B cell (primary cell): ENCODE measurements around the gene IGSF3. TPM values are rescaled to one million over a fixed set of nuclear protein-coding genes. Genes with fewer than 3 reads are reported as not detected.

Experiments
- ATAC-seq: fragments of 200-7000 bp; cut with Tn5 transposase; one replicate; pipeline ENCODE4 v1.10.0; 2021; ENCODE audit warnings: low read depth, mild to moderate bottlenecking, moderate number of reproducible peaks, moderate library complexity
- CTCF ChIA-PET: fragments of 350-600 bp; sonication (Branson Sonifier 250); formaldehyde crosslinking; loops from one replicate; lab custom pipeline; 2021; ENCODE audit warnings: antibody characterized with exemption, inconsistent platforms; lab: Charles Lee
- POLR2A ChIA-PET: fragments of 350-600 bp; sonication (Branson Sonifier 250); formaldehyde crosslinking; loops from one replicate; lab custom pipeline; 2021; ENCODE audit warnings: antibody characterized with exemption; lab: Charles Lee
- DNase-seq: peaks from one replicate; pipeline ENCODE4 v3.0.0; 2013
- H2AFZ ChIP-seq: 2 replicates; pipeline ENCODE4 v1.6.1; 2012; ENCODE audit warnings: mild to moderate bottlenecking, low read depth, low read length; ENCODE audit not compliant: insufficient read depth, poor library complexity, severe bottlenecking
- H3K27ac ChIP-seq, 2 donors: 1 replicate in 1 of 2; 2 replicates in 1 of 2; pipeline ENCODE4 v1.5.1; 2012 to 2013; ENCODE audit warnings: low read length in 2 of 2, mild to moderate bottlenecking in 2 of 2, moderate library complexity in 1 of 2
- H3K27me3 ChIP-seq, 4 experiments: fragments of 200-600 bp in 1 of 4; sonication (generic) in 1 of 4; replicated peaks in 1 of 4; 1 replicate in 2 of 4; 2 replicates in 2 of 4; pipeline versions ENCODE4 v1.6.1 to v1.7.0; 2013 to 2016; ENCODE audit warnings: low read length in 3 of 4, mild to moderate bottlenecking in 2 of 4, mixed read lengths in 1 of 4, moderate library complexity in 1 of 4; ENCODE audit not compliant: insufficient read depth in 4 of 4, control insufficient read depth in 3 of 4; ENCODE audit errors: control extremely low read depth in 1 of 4
- H3K36me3 ChIP-seq, 2 experiments: replicated peaks in 1 of 2; 1 replicate in 1 of 2; 2 replicates in 1 of 2; pipeline versions ENCODE4 v1.6.1 to v1.7.1; 2013; ENCODE audit warnings: low read length in 1 of 2; ENCODE audit not compliant: insufficient read depth in 2 of 2, control insufficient read depth in 1 of 2; ENCODE audit errors: control extremely low read depth in 1 of 2, extremely low read depth in 1 of 2
- H3K4me1 ChIP-seq, 2 donors: fragments of 200-600 bp in 1 of 2; sonication (generic) in 1 of 2; 1 replicate in 1 of 2; 2 replicates in 1 of 2; pipeline versions ENCODE4 v1.5.1 to v1.6.1; 2013 to 2017; ENCODE audit warnings: low read length in 2 of 2; ENCODE audit not compliant: control insufficient read depth in 2 of 2, insufficient read depth in 2 of 2
- H3K4me2 ChIP-seq: replicated peaks from 2 replicates; pipeline ENCODE3; 2012; ENCODE audit warnings: mild to moderate bottlenecking, low read depth, low read length; ENCODE audit not compliant: poor library complexity, severe bottlenecking
- H3K4me3 ChIP-seq, 5 experiments: fragments of 200-600 bp in 1 of 5; sonication (generic) in 1 of 5; 1 replicate in 3 of 5; 2 replicates in 2 of 5; pipeline versions ENCODE4 v1.5.1 to v1.7.0; 2011 to 2016; ENCODE audit warnings: low read length in 4 of 5, mild to moderate bottlenecking in 4 of 5, low read depth in 2 of 5, control low read depth in 1 of 5, moderate library complexity in 1 of 5; ENCODE audit not compliant: insufficient read depth in 1 of 5; ENCODE audit errors: control extremely low read depth in 1 of 5, extremely low read depth in 1 of 5
- H3K79me2 ChIP-seq: fragments of 200-600 bp; sonication (generic); one replicate; pipeline ENCODE4 v1.6.0; 2016; ENCODE audit warnings: low read length; ENCODE audit not compliant: control insufficient read depth, insufficient read depth
- H3K9ac ChIP-seq: fragments of 200-600 bp; sonication (generic); 2 replicates; pipeline ENCODE4 v1.6.1; 2017; ENCODE audit warnings: mild to moderate bottlenecking, low read length, moderate library complexity
- H3K9me3 ChIP-seq, 3 donors: one replicate each; pipeline versions ENCODE4 v1.6.1 to v1.7.1; 2013; ENCODE audit warnings: low read length in 2 of 3; ENCODE audit not compliant: control insufficient read depth in 2 of 3, insufficient read depth in 1 of 3; ENCODE audit errors: control extremely low read depth in 1 of 3
- H4K20me1 ChIP-seq: 2 replicates; pipeline ENCODE4 v1.6.0; 2012; ENCODE audit warnings: mild to moderate bottlenecking, low read length; ENCODE audit not compliant: insufficient read depth, control insufficient read depth, poor library complexity, severe bottlenecking
- H3K27ac Mint-ChIP-seq: one replicate; pipeline ENCODE4 v1.8.0; 2021; ENCODE audit warnings: mixed read lengths
- H3K27me3 Mint-ChIP-seq: one replicate; pipeline ENCODE4 v1.8.0; 2021; ENCODE audit warnings: mixed read lengths
- H3K4me1 Mint-ChIP-seq: one replicate; pipeline ENCODE4 v1.8.0; 2021; ENCODE audit warnings: mixed read lengths
- H3K4me3 Mint-ChIP-seq: one replicate; pipeline ENCODE4 v1.8.0; 2021; ENCODE audit warnings: mixed read lengths
- H3K9me3 Mint-ChIP-seq: one replicate; pipeline ENCODE4 v1.8.0; 2022; ENCODE audit warnings: mixed read lengths; ENCODE audit not compliant: insufficient read depth
- CTCF ChIP-seq: fragments of 200-600 bp; IDR thresholded peaks from one replicate; pipeline ENCODE4 v1.8.0; 2022; ENCODE audit warnings: antibody characterized with exemption, mild to moderate bottlenecking
- EZH2 ChIP-seq: IDR thresholded peaks from 2 replicates; pipeline ENCODE4 v1.6.1; 2012; ENCODE audit warnings: borderline replicate concordance, low read depth, mild to moderate bottlenecking, moderate library complexity, low read length; ENCODE audit not compliant: insufficient read depth, poor library complexity, severe bottlenecking
- WGBS: methylation state at CpG from one replicate; pipeline ENCODE4 v1.1.5; 2013; ENCODE audit warnings: missing lambda C conversion rate; ENCODE audit not compliant: insufficient coverage; 5-methylcytosine and 5-hydroxymethylcytosine counted together
- intact Hi-C: fragments of 100-400 bp; cut with micrococcal nuclease; formaldehyde crosslinking; loops from one replicate; pipeline ENCODE4 v1.10.0; 2022
- polyA plus RNA-seq: library from polyadenylated mRNA; depleted of rRNA; stranded (reverse); fragments of >200 nt; gene quantifications from 2 replicates; pipeline ENCODE4 v1.2.3, GENCODE V29; 2012
- total RNA-seq, 2 donors: library from RNA; stranded (reverse); fragments of 120-200 nt in 1 of 2; gene quantifications; 1 replicate in 1 of 2; 2 replicates in 1 of 2; pipeline versions ENCODE4 v1.2.3 to v1.2.4, GENCODE V29; 2013 to 2022

Gene IGSF3
- total and polyA plus RNA-seq, 2 donors (not counting 1 experiment from before 2014, with no cell fraction given) = 0.49 TPM; not detected in 1

- Histone ChIP-seq H3K27me3 (no peaks in the 10 kb centered on the region), H3K79me2 (peaks cover 62% of the 10 kb centered on the region), H3K4me1 (peaks cover 48 to 58% of the 10 kb centered on the region in 2 donors), H3K4me3 (no peak overlapping the region), H3K27ac (peak overlapping the region; percentile 69 to 82), H3K9ac (no peak overlapping the region), H3K36me3 (peaks cover 0 to 2% of the 10 kb centered on the region in 2 experiments), H2AFZ (no peak overlapping the region), H4K20me1 (no peaks in the 10 kb centered on the region), H3K4me2 (peak overlapping the region; percentile 56), H3K9me3 (peaks cover 0 to 5% (median 4%) of the 10 kb centered on the region in 3 donors)
- ChIA-PET CTCF (interaction anchor here (0.7 to 4.5 kb wide), 6 partner anchors 11 to 73 kb away, joined by 4 to 27 read pairs (median 7); partner anchors contain the start of gene CD58), POLR2A (interaction anchor here (0.7 to 1.1 kb wide), 3 partner anchors 11 to 746 kb away, joined by 5 to 7 read pairs (median 7); no protein-coding TSS in a partner anchor)
- DNase-seq = peak; percentile 68
- intact Hi-C loops = loop anchor here (5.0 to 10.0 kb wide), 4 partner anchors 41 to 186 kb away; partner anchors contain the start of gene ATP1A1
- no peak for TF ChIP-seq EZH2
- H3K9me3 Mint-ChIP-seq = no peaks in the 10 kb centered on the region
- peaks cover 81% of the 10 kb centered on the region for H3K4me1 Mint-ChIP-seq
- ATAC-seq = peak; percentile 65
- no CpG with 5 or more reads among the region's 4 CpGs for WGBS
- no peaks in the 10 kb centered on the region for H3K27me3 Mint-ChIP-seq
- H3K27ac Mint-ChIP-seq = peak overlapping the region; percentile 93
- peak overlapping the region; percentile 77 for H3K4me3 Mint-ChIP-seq
These were observed 109.4 kb downstream of the IGSF3 start for GRCh38 chr1:116558140-116558549.

DNA sequence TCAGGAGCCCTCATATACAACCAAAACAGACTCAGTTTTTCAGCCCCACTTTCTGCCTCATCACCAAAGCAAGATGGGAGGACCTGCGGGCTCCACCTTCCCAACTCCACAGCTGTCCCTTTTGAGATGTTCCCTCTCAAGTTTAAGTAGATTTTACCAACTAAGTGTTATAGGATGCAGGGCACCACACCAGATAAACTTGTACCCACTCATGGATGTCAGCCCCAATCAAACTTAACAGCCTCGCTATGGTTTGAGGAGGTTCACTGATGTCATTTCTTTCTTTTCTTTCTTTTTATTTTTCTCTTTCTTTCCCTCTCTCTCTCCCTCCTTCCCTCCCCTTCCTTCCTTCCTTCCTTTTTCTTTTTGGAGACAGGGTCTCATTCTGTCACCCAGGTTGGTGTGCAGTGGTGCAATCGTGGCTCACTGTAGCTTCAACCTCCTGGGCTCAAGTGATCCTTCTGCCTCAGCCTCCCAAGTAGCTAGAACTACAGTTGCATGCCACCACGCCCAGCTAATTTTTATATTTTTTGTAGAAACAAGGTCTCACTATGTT, 110.1 kb downstream of the IGSF3 start:
- H3K27ac ChIP-seq = peak overlapping the region; percentile 63 to 69
- H4K20me1 ChIP-seq = no peaks in the 10 kb centered on the region
- H2AFZ ChIP-seq = no peak overlapping the region
- 71% methylated on average over 3 of the region's 4 CpGs for WGBS
- intact Hi-C loops = loop anchor here (2.0 to 10.0 kb wide), 5 partner anchors 13 to 185 kb away; partner anchors contain the start of genes ATP1A1 and CD58
- Mint-ChIP-seq H3K9me3 (no peaks in the 10 kb centered on the region), H3K27ac (peak overlapping the region; percentile 93), H3K4me3 (peak overlapping the region; percentile 77), H3K4me1 (peaks cover 82% of the 10 kb centered on the region), H3K27me3 (no peaks in the 10 kb centered on the region)
- H3K27me3 ChIP-seq = no peaks in the 10 kb centered on the region
- TF ChIP-seq EZH2 = no peak
- no peak for TF ChIP-seq CTCF
- H3K79me2 ChIP-seq = peaks cover 63% of the 10 kb centered on the region
- H3K4me3 ChIP-seq = peak overlapping the region in 1 of 5 experiments; percentile 27
- H3K36me3 ChIP-seq = no peaks in the 10 kb centered on the region
- no peak for ATAC-seq
- ChIA-PET POLR2A (interaction anchor here (0.7 to 1.6 kb wide), 4 partner anchors 12 to 745 kb away, joined by 5 to 7 read pairs (median 6); no protein-coding TSS in a partner anchor), CTCF (interaction anchor here (0.6 to 4.5 kb wide), 10 partner anchors 12 to 419 kb away, joined by 3 to 27 read pairs (median 4); partner anchors contain the start of gene CD58)
- peaks cover 53 to 59% of the 10 kb centered on the region in 2 donors for H3K4me1 ChIP-seq
- DNase-seq = no peak
- no peak overlapping the region for H3K9ac ChIP-seq
- H3K4me2 ChIP-seq = peak overlapping the region; percentile 56
- peaks cover 0 to 3% (median 0%) of the 10 kb centered on the region in 3 donors for H3K9me3 ChIP-seq
